T-helper 9 cell (primary cell): ENCODE measurements around the gene RAD9A.
A peak's percentile ranks its signal among the peaks of the same experiment; 100 is the strongest.
"Not testable (repeated sequence)": the region's sequence is repeated elsewhere in the genome, so short reads cannot be mapped to it uniquely, and the experiment has no call there.

Experiments
- DNase-seq: peaks from one replicate; pipeline ENCODE4 v3.0.0-alpha.2; 2020

Gene RAD9A

DNA sequence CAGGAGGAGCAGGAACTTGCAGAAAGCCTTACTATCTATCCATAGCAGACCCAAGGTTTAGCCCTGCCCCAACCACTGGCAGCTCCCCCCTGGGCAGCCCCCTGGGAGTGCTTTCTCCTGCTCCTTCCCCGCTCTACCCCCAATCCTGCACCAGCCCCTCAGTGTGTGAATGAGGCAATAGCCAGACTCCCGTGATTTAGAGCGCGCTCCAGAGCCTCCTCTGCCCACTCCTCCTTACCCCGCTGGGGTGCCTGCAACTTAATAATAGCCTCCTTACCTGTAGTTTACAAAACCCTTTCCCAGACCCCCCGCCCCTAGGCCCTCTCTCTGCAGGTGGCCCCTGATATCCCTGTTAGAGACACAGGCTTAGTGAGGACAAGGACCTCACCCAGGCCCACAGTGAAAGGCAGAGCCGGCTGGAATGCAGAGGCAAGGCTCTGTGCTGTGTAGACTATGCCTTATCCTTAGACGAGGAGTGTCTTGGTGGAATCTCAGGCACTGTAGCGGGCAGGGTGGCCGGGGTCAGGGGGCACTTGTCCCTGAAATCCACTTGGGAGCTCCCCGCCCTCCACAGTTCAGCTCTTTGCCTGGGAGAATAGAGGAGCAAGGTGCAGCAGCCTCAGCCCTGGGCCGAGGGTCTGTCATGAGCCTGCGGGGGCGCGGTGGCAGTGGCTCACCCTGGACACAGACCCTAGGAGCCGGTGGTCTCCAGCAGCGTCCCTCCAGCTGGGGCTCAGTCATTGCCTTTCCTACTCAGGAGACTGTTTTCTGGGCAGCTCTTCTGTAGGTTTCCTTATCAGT, 19.4 kb downstream of the RAD9A start:
- no peak for DNase-seq

DNA sequence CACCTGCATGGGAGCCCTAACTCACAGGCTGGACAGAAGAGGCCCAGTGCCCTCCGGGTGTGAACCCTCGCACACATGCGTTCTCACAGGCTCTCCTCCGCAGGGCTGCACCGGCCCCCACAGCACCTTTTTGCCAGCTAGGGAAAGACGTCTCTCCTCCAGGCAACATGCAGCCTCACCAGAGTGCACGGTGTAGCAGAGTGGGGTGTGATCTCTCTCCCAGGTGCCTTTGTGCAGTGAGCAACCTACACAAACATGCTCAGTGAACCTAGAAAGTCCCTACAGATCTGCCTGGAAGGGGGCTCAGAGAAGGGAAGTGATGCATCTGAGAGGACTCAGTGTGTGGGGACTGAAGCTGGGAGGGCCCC, 20.0 kb downstream of the RAD9A start:
- no peak for DNase-seq

DNA sequence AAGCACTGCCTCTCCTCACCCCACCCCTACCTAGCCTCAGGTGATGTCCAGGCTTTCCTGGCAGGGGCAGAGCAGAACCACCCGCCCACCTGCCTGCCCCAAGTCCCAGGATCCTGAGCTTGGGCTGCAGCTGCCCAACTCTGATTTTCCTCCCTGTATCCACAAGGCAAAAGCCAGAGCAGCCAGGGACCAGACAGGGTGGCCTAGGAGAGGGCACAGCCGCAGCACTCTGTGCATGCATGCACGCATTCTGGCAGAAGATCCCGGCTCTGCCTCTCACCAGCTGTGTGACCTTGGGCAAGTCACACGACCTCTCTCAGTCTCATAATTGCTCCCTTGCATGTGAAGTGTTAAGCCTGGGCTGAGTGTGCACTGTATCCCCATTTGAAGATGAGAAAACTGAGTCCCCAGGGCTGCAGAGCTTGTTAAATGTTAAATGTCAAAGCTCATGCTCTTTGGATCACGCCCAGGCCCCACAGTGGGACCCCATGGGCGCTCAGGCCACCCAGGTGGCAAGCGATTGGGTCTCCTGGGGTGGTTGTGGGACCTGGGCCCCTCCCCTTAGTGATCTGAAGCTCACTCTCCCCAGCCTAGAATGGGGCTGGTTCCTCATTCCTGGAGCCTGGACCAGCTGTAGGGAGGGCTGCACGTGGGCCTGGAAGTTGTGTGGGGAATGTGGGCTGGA, 20.9 kb downstream of the RAD9A start:
- DNase-seq: no peak

DNA sequence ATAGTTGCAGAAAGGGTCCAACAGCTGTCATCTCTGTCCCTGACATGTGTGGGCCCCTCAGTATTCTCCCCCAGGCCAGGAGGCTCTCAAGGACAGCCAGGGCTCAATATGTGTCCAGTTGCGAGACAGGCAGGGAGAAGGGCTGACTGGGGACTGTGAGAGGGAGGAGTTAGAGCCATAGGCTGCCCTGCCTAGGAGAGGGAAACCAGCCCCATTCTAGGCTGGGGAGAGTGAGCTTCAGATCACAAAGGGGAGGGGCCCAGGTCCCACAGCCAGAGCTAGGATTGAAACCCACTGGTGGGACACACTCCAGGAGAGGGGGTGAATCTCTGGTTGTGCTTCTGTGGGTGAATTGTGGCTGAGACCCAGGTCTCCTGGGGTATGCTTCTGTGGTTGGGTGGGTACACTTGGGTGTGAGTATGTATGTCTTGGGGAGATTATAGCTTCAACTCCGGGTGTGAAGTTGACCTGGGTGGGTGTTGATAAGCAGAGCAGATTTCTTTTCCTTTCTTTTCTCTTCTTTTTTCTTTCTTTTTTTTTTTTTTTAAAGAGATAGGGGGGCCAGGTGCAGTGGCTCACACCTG, 21.6 kb downstream of the RAD9A start:
- DNase-seq: no peak

DNA sequence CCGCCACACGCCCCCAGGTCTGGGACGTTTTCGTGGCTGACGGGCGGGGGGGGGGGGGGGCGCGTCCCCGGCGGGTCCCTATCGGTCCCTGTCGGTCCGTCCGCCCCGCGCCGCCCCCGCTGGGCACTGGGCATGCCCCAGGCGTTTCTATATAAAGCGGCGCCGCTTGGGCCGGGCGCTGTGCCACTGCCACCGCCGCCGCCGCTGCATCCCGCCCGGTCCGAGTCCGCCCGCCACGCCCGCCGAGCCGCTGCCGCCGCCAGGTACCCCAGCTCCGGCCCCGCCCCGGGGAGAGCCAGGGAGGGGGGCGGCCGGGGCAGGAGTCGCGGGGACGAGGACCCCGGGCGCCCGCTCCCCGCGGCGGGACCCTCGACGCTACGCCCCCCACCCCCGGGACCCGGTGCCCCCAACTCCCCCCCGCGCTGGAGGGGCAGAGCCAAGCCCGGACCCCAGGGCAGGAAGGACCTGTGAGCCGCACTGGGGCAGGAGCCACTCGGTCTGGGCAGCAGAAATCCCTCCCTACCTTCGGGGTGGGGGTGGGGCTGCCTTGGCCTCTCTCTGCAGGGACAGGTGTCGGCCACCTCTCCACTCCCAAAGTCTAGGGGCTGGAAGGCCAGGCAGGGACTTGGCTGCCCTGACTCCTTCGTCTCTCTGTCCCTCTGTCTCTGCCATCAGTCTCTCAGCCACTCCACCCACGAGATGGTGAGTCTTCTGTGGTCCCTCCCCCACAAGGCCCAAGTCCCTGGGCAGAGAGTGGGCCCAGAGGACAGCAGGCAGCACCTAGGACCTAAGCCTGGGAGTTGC, 23.9 kb downstream of the RAD9A start, which contains the start of gene CARNS1:
TSS of gene CARNS1 (plus strand) at position 178 of the 804 bp plus-strand sequence. CDS start at position 700, 522 bp downstream.
- DNase-seq: no peak

DNA sequence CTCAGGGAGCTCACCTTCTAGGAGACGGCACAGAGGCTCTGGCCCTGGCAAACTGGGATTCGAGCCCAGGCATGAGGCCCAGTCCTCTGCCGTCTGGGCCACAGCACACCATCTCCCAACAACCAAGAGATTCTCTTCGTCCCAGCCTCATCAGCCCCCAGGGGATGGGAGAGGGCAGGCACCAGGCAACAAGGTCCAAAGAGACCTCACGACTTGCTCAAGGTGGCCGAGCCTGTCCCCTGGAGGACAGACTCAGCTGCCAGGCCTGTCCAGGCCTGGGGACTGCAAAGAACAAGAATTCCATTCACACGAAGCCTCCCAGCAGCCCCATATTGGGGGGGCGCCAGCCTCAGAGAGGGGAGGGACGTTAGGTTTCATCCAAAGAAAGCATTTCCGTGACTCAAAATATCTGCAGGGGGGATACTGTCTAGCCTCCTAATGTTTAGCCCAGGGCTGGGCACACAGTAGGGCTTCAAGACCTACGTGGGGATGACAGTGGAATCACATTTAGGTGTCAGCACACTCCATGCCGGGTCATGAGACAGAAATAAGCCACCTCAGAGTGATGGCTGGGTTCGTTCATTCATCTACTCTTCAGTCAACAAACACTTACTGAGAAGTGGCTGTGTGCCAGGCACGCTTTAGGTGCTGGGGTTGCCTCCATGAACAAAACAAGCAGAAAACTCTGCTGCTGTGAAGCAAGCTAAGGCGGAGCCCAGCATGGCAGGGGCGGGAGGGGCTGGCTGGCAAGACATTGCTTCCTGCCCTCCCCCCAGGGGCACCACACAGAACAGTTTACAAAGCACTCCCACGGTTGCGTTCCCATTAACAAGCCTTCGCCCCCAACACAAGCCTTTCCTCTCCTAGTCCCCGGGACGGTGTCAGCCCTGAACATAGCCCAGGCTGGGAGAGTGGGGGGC, 24.9 kb downstream of the RAD9A start:
- peak; percentile 69 for DNase-seq

DNA sequence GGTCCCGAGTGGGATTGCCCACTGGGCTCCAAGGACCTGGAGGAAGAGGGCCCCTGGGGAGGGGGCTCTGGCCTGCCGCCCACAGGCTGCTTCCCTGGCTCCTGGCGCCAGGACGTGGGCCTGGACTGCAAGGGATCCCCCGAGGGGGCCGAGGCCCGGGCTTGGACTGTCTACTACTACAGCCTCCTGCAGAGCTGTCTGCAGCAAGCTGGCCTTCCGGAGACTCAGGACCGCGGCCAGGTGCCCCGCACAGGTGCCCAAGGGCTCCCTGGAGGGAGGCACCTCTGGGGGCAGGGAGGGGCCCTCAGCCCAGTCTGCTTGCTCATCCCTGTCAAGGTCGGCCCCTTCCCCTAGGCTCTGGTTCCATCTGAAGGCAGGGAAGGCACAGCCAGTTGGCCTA, 25.6 kb downstream of the RAD9A start:
- DNase-seq: no peak

DNA sequence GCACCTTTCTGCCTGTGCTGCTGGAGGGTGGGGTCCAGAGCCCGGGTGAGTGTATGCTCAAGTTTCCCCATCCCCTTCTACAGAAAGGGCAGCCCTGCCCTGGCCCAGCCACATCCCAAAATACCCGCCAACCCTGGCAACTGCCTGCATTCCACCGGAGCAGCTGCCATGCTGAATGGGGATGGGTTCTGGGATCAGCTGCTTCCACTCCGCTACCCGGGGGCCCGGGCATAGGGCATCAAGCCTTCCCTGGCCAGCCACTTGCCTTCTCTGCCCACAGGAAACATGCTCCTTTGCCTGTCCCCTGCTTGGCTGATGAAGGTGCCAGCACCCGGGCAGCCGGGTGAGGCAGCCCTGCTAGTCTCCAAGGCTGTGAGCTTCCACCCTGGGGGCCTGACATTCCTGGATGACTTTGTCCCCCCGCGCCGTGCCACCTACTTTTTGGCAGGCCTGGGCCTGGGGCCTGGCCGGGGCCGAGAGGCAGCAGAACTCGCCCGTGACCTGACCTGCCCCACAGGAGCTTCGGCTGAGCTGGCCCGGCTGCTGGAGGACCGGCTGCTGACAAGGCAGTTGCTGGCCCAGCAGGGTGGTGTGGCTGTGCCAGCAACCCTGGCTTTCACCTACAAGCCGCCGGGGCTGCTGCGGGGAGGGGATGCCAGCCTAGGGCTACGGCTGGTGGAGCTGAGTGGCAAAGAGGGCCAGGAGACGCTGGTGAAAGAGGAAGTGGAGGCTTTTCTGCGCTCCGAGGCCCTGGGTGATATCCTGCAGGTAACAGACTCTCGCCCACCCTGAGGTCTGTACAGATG, 26.9 kb downstream of the RAD9A start:
- no peak for DNase-seq

DNA sequence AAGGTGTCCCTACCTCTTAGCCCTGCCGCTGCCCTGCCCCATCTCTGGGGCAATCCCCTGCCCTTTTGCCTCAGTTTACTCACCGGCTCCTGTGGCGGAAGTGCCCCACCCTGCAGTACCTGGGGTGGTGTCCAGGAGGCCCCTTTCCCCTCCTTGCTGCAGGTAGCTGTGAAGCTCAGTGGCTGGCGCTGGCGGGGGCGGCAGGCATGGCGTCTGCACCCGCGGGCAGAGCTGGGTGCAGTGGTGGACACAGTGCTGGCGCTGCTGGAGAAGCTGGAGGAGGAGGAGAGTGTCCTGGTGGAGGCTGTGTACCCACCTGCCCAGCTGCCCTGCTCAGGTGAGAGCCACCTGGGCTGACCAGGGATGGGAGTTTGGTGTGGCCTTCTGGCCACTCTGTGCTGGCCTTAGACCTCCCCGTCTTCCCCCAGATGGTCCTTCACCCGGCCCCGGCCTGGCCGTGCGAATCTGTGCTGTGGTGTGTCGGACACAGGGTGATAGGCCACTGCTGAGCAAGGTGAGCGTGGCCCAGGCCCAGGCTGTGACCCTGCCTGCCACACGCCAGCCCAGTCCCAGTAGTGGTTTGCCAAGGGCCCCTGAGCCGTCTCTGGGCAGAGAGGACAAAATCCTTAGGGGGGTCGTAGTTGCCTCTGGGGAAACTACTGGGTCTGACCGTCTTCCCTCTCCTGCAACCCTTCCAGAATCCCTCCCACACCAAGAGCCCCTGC, 27.7 kb downstream of the RAD9A start:
- DNase-seq: no peak

DNA sequence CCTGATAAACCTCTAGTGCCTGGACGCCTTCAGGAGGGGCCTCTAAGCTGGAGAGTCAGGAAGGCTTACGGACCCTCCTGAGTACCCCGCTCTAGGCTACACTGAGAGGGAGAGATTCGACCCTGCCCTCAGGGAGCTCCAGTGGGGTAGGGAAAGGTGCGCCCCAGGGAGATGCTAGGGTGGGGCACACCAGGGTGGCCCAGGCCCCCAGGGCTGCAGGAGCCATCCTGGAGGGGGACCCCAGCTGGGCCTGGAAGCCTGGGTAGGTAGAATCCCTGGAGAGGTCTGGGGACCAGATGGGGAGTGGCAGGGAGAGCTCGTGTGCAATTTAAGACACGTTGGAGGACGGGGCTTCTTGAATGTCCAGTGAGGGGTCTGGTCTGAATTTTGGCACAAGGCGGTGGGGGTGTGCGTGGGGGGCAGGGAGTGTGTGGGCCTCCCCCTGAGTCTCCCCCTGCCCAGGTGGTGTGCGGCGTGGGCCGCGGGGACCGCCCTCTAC, 28.4 kb downstream of the RAD9A start:
- DNase-seq: no peak

DNA sequence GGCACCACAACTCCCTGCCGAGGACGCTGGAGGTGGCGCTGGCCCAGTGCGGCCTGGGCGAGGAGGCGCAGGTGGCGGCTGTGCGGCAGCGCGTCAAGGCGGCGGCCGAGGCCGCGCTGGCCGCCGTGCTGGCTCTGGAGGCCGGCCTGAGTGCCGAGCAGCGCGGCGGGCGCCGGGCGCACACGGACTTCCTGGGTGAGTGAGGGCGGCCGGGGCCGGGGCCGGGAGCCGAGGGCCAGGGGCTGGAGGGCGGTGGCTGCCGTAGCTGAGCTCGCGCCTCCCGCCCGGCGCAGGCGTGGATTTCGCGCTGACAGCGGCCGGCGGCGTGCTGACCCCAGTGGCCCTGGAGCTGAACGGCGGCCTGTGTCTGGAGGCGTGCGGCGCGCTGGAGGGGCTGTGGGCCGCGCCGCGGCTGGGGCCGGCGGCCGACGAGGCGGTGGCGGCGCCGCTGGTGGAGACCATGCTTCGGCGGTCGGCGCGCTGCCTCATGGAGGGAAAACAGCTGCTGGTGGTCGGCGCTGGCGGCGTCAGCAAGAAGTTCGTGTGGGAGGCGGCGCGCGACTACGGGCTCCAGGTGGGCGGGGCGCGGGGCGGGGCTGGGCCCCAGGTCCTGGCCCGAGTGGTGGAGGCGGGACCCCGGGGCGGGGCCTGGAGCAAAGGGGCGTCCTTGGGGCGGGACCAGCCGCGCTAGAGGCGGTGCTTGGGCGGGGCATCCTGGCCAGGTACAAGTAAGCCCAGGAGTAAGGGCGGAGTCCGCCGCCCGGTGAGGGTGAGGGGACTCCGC, 29.1 kb downstream of the RAD9A start:
- peak; percentile 99 for DNase-seq

DNA sequence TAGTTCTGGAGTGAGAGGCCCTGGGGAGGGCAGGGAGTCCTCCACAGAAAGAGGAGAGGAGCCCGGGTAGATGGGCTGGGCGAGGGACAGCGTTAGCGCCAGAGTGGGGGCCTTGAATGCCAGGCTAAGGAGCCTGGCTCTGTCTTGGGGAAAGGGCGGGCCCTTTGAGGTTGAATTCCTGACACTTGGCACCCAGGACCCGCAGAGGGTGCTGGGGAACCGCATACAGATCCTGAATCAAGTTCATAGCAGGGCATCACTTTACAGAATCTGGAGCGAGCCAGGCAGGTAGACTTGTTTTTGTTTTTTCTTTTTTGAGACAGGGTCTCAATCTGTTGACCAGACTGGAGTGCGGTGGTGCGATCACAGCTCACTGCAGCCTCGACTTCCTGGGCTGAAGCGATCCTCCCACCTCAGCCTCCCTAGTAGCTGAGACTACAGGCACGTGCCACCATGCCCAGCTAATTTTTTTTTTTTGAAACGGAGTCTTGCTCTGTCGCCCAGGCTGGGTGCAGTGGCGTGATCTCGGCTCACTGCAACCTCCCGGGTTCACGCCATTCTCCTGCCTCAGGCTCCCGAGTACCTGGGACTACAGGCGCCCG, 29.7 kb downstream of the RAD9A start:
- DNase-seq: no peak

DNA sequence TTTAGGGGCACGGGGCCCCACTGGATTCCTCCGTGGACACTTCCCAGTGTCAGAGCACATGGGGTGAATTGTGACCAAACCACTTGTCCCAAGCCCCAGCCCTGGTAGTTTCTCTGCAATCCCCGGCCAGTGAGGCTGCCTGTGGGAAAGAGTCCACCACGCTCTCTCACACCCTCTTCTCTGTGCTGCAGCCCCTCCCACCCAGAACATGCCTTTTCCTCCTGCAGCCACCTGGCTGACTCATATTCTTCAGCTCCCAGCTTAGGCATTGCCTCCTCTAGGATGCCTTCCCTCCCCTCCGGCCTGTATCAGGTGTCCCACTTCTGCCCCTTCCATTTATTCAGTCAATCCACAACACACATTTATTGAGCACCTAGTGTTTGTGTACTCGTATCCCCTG, 31.1 kb downstream of the RAD9A start:
- no peak for DNase-seq

DNA sequence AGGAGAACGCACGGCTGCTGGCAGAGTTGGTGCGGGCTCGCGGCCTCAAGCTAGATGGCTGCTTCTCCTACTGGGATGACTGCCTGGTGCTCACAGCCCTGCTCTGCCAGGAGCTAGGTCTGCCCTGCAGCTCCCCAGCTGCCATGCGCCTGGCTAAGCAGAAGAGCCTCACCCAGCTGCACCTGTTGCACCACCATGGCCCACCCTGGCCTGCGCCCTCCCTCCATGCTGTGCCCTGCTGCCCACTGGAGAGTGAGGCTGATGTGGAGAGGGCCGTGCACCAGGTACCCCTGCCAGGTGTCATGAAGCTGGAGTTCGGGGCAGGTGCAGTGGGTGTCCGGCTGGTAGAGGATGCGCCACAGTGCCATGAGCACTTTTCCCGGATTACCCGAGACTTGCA, 31.7 kb downstream of the RAD9A start:
- DNase-seq: no peak

DNA sequence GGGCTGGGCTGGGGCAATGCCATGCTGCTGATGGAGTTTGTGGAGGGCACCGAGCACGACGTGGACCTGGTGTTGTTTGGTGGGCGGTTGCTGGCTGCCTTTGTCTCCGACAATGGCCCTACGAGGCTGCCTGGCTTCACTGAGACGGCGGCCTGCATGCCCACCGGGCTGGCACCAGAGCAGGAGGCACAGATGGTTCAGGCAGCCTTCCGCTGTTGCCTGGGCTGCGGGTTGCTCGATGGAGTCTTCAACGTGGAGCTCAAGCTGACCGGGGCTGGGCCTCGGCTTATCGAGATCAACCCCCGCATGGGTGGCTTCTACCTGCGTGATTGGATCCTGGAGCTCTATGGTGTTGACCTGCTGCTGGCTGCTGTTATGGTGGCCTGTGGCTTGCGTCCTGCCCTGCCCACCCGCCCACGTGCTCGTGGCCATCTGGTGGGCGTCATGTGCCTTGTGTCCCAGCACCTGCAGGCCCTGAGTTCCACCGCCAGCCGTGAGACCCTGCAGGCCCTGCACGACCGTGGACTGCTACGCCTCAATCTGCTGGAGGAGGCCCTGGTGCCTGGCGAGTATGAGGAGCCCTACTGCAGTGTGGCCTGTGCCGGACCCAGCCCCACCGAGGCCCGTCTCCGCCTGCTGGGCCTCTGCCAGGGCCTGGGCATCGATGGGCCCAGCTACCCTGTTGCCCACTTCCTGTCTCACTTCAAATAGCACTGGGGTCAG, 32.3 kb downstream of the RAD9A start:
- DNase-seq: no peak

DNA sequence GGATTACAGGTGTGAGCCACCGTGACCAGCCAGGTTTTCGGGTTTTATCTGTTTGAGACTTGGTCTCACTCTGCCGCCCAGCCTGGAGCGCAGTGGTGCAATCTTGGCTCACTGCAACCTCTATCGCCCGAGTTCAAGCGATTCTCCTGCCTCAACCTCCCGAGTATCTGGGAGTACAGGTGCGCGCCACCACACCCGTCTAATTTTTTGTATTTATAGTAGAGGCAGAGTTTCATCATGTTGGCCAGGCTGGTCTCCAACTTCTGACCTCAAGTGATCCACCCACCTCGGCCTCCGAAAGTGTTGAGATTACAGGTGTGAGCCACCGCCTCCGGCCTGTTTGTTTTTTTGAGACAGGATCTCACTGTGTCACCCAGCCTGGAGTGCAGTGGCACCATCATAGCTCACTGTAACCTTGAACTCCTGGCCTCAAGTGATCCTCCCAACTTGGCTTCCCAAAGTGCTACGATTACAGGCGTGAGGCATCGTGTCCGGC, 35.6 kb downstream of the RAD9A start:
- DNase-seq: not testable (repeated sequence)

DNA sequence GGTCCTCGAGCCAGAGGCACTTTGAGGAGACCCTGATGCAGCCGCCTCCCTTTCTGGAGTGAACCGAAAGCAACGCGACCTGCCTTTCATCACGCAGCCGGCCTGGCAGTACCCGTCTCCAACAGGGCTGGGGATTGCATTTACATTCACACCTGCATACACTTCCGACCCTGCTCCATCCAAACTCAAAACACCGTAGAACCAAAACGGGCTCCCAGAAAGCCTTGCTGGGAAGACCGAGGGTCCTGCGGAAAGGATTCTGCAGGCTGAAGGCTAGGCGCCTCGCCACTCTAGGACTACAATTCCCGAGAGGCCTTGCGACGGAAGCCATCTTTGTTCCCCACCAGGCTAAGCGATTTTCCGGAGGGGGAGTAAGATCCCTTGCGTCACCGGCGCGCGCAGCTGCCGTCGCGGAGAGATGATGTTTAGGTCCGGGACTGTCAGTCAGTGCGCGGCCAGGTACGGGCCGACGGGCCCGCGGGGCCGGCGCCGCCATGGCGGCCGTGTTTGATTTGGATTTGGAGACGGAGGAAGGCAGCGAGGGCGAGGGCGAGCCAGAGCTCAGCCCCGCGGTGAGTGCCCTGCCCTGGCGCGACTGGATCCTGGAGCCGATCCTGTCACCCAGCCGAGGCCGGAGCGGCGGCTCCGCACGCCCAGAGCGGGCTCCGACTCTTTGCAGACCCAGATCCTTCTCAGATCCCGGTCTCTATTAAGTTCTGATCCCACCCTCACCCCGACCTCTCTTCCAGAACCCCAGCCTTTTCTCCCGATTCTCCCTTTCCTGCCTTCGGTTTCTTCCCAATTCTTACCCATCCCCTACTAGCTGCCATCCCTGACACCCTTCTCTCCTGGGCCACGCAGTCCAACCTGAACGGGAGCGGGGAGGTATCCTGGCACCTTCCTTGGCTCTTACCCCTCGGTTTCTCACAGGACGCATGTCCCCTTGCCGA, 36.5 kb downstream of the RAD9A start, which contains the start of gene RPS6KB2:
TSS of gene RPS6KB2 (plus strand) at position 443 of the 950 bp plus-strand sequence. CDS start at position 495, 52 bp downstream.
- DNase-seq: peak; percentile 100
